ENCODE data around the gene ETV7.

DNA sequence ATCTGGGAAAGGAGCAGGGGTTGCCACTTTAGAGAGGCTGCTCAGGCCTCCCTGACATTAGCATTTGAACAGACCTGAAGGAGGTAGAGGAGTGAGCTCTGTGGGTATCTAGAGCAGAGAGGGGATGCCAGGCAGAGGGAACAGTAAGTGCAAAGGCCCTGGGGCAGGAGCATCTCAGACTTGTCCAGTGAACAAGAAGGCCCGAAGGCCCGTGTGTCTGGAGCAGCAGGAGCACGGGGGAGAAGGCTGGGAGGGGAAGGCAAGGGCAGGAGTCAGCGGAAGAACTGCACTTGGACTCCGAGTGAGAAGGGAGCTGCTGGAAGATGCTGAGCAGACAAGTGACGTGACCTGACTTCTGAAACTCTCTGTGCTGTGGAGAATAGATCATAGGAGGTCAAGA, 15.4 kb downstream of the ETV7 start:
- TF ChIP-seq SUZ12 (IDR thresholded peaks at IDR 0.05; ENCODE audit: extremely low read depth, insufficient read depth, insufficient read length) (no peak), YY1 (IDR thresholded peaks at IDR 0.05; ENCODE audit: insufficient read depth, insufficient read length) (no peak)
